Fibroblast of lung (primary cell): Measurements from ENCODE around the gene NFATC2. TPM values are rescaled to one million over a fixed set of nuclear protein-coding genes. Genes with fewer than 3 reads are reported as not detected.

Source experiments
- DNase-seq, 2 donors: peaks; one replicate each; pipeline versions ENCODE4 v3.0.0 to v3.0.0-alpha.2; 2010; ENCODE audit warnings: low read depth in 2 of 2
- H2AFZ ChIP-seq: 2 replicates; pipeline ENCODE4 v1.5.1; 2012; ENCODE audit warnings: low read length, control low read depth, inconsistent platforms
- H3K27ac ChIP-seq: 2 replicates; pipeline ENCODE4 v1.5.1; 2011; ENCODE audit warnings: low read length, control low read depth; ENCODE audit not compliant: insufficient read depth
- H3K27me3 ChIP-seq: 2 replicates; pipeline ENCODE4 v1.5.1; 2011; ENCODE audit warnings: mild to moderate bottlenecking, low read length; ENCODE audit not compliant: control insufficient read depth, insufficient read depth
- H3K36me3 ChIP-seq: 2 replicates; pipeline ENCODE4 v1.5.1; 2011; ENCODE audit warnings: low read length; ENCODE audit not compliant: control insufficient read depth, insufficient read depth
- H3K4me1 ChIP-seq: 2 replicates; pipeline ENCODE4 v1.5.1; 2011; ENCODE audit warnings: low read length; ENCODE audit not compliant: control insufficient read depth, insufficient read depth; ENCODE audit errors: extremely low read depth
- H3K4me2 ChIP-seq: 2 replicates; pipeline ENCODE4 v1.5.1; 2011; ENCODE audit warnings: low read length, control low read depth; ENCODE audit not compliant: insufficient read depth; ENCODE audit errors: extremely low read depth
- H3K4me3 ChIP-seq, 4 experiments: fragments of 200-600 bp in 1 of 4; sonication (generic) in 1 of 4; replicated peaks in 1 of 4; 2 replicates each; pipeline ENCODE4 v1.5.1; 2011 to 2016; ENCODE audit warnings: low read length in 4 of 4, low read depth in 3 of 4, mild to moderate bottlenecking in 3 of 4, control low read depth in 2 of 4, inconsistent platforms in 1 of 4, mixed read lengths in 1 of 4; ENCODE audit not compliant: insufficient read depth in 1 of 4; ENCODE audit errors: control extremely low read depth in 1 of 4
- H3K79me2 ChIP-seq: 2 replicates; pipeline ENCODE4 v1.5.1; 2012; ENCODE audit warnings: mild to moderate bottlenecking, low read length, inconsistent platforms; ENCODE audit not compliant: control insufficient read depth, insufficient read depth
- H3K9ac ChIP-seq: 2 replicates; pipeline ENCODE4 v1.5.1; 2011; ENCODE audit warnings: mild to moderate bottlenecking, low read length, control low read depth; ENCODE audit not compliant: insufficient read depth
- H3K9me3 ChIP-seq: 2 replicates; pipeline ENCODE4 v1.5.1; 2012; ENCODE audit warnings: low read depth, low read length; ENCODE audit not compliant: control insufficient read depth, insufficient read depth
- H4K20me1 ChIP-seq: 2 replicates; pipeline ENCODE4 v1.5.1; 2011; ENCODE audit warnings: low read length; ENCODE audit not compliant: control insufficient read depth, insufficient read depth; ENCODE audit errors: extremely low read depth
- EZH2 ChIP-seq: IDR thresholded peaks from 2 replicates; pipeline ENCODE4 v1.5.1; 2012; ENCODE audit warnings: low read length, control low read depth, mild to moderate bottlenecking; ENCODE audit errors: missing control alignments
- polyA plus RNA-seq, 2 donors: library from polyadenylated mRNA; depleted of rRNA in 1 of 2; stranded (reverse) in 1 of 2; unstranded in 1 of 2; fragments of >200 nt; gene quantifications; 2 replicates each; pipeline ENCODE4 v1.2.1, GENCODE V29; 2011 to 2012; ENCODE audit warnings: missing spikeins in 1 of 2
- total RNA-seq: library from RNA; depleted of rRNA; stranded (reverse); fragments of >200 nt; gene quantifications from 2 replicates; pipeline ENCODE4 v1.2.1, GENCODE V29; 2014
- TF ChIP-seq, protein P1 (sequence below), 2 donors: IDR thresholded peaks in 1 of 2; conservative IDR thresholded peaks in 1 of 2; 1 replicate in 1 of 2; 2 replicates in 1 of 2; pipeline ENCODE4 v1.5.1; 2011 to 2012; ENCODE audit warnings: low read length in 2 of 2, control low read depth in 1 of 2, inconsistent platforms in 1 of 2, low read depth in 1 of 2, mild to moderate bottlenecking in 1 of 2

Gene NFATC2
- total and polyA plus RNA-seq, 2 donors (not counting 1 experiment from before 2014, with no cell fraction given) = 0.50 to 1.2 TPM

DNA sequence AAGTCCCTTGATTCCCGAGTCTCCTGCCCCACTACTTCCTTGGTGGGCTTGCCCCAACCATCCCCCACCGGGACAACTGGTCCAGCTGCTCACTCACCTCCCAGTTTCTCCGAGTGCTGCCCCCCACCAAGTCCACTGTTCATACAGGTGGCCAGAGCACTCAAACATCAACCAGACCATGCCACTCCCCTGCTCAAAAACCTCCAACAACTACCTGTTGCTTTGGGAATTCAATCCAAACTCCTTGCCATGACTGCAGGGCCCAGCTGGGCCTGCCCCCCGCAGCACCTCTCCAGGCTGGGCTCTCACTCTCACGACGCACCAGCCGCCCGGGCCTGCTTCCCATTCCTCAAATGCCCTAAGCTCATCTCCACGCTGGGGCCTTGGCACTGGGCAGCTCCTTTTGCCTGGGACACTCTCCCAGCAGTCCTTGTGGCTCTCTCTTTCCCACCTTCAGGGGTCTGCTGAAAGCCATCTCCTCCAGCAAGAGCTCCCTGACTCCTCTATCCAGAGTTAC lies 97.5 kb downstream of the NFATC2 start:
- H3K9ac ChIP-seq = no peak overlapping the region
- no peak overlapping the region for H3K4me3 ChIP-seq
- no peaks in the 10 kb centered on the region for H3K36me3 ChIP-seq
- no peak overlapping the region for H3K4me2 ChIP-seq
- no peaks in the 10 kb centered on the region for H3K27me3 ChIP-seq
- no peak overlapping the region for H2AFZ ChIP-seq
- peaks cover 12% of the 10 kb centered on the region for H3K4me1 ChIP-seq
- H3K27ac ChIP-seq = no peak overlapping the region
- no peaks in the 10 kb centered on the region for H3K79me2 ChIP-seq
- H3K9me3 ChIP-seq = no peaks in the 10 kb centered on the region
- TF ChIP-seq, protein P1, sequence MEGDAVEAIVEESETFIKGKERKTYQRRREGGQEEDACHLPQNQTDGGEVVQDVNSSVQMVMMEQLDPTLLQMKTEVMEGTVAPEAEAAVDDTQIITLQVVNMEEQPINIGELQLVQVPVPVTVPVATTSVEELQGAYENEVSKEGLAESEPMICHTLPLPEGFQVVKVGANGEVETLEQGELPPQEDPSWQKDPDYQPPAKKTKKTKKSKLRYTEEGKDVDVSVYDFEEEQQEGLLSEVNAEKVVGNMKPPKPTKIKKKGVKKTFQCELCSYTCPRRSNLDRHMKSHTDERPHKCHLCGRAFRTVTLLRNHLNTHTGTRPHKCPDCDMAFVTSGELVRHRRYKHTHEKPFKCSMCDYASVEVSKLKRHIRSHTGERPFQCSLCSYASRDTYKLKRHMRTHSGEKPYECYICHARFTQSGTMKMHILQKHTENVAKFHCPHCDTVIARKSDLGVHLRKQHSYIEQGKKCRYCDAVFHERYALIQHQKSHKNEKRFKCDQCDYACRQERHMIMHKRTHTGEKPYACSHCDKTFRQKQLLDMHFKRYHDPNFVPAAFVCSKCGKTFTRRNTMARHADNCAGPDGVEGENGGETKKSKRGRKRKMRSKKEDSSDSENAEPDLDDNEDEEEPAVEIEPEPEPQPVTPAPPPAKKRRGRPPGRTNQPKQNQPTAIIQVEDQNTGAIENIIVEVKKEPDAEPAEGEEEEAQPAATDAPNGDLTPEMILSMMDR (conservative IDR thresholded peaks at IDR 0.05 in 1 of 2, IDR thresholded peaks at IDR 0.05 in 1 of 2; ENCODE audit: low read depth in 1 of 2, low read length in 2 of 2) = no peak
- no peak for TF ChIP-seq EZH2
- H4K20me1 ChIP-seq = no peaks in the 10 kb centered on the region
- no peak for DNase-seq

DNA sequence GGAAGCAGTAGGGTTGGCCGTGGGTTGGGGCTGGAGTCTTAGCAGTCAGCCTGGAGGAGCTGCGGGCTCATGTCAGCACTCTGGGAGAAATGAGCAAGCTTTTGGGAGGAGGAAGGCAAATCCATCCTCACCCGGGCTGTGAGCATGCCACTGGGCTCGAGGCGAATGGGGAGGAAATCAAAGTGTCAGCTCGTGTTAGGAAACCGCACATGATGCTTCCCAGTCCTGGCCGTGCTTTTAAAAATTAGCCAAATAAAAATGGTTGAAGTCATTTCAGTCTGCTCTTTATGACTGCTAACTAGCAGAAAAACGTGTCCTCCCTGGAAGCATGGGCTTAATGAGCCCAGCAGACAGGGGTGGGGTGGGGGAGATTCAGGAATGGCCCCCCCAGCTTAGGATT lies 98.1 kb downstream of the NFATC2 start:
- H3K79me2 ChIP-seq = no peaks in the 10 kb centered on the region
- no peak overlapping the region for H3K27ac ChIP-seq

DNA sequence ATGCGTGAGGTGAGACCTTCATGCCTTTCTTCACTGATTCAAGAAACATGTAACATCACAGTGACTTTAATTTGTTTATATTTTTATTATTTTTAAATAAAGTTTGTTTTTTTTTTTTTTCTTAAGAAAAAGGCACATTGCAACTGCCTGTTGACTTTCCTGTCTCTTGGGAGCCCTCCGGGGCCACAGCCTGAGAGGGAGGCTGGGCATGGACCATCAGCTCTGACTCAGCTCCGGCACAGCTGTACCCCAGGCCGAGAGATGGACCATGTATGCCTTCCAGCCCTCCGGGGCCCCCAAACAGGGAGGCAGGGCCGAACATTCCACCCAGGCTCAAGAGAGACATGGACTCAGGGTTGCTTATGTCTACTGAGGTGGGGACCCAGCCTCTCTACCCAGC lies 99.9 kb downstream of the NFATC2 start:
- Histone ChIP-seq H4K20me1 (no peaks in the 10 kb centered on the region), H3K4me2 (no peak overlapping the region), H3K9ac (no peak overlapping the region), H3K36me3 (no peaks in the 10 kb centered on the region), H3K79me2 (no peaks in the 10 kb centered on the region), H2AFZ (no peak overlapping the region), H3K4me1 (peaks cover 9% of the 10 kb centered on the region), H3K4me3 (no peak overlapping the region), H3K27ac (no peak overlapping the region), H3K27me3 (no peaks in the 10 kb centered on the region), H3K9me3 (no peaks in the 10 kb centered on the region)
- no peak for DNase-seq
- TF ChIP-seq, protein P1 (conservative IDR thresholded peaks at IDR 0.05 in 1 of 2, IDR thresholded peaks at IDR 0.05 in 1 of 2; ENCODE audit: low read depth in 1 of 2, low read length in 2 of 2) = no peak

More for the DNA sequence above, 98.1 kb downstream of the NFATC2 start:
- H3K4me2 ChIP-seq = no peak overlapping the region
- no peak for TF ChIP-seq EZH2
- TF ChIP-seq, protein P1 (conservative IDR thresholded peaks at IDR 0.05 in 1 of 2, IDR thresholded peaks at IDR 0.05 in 1 of 2; ENCODE audit: low read depth in 1 of 2, low read length in 2 of 2) = no peak
- H2AFZ ChIP-seq = no peak overlapping the region
- H3K4me3 ChIP-seq = no peak overlapping the region
- peaks cover 12% of the 10 kb centered on the region for H3K4me1 ChIP-seq
- no peaks in the 10 kb centered on the region for H3K27me3 ChIP-seq
- DNase-seq = peak in 1 of 2 donors; percentile 20
- no peak overlapping the region for H3K9ac ChIP-seq
- no peaks in the 10 kb centered on the region for H3K9me3 ChIP-seq
- H3K36me3 ChIP-seq = no peaks in the 10 kb centered on the region
- H4K20me1 ChIP-seq = no peaks in the 10 kb centered on the region
